Spleen (tissue), 7 donors: ENCODE data around the gene DHX34.

Source experiments
- POLR2A ChIP-seq, 3 donors: fragments of 450-650 bp; IDR thresholded peaks; one replicate each; pipeline ENCODE4 v1.5.1; 2017; ENCODE audit warnings: antibody characterized with exemption in 3 of 3, mild to moderate bottlenecking in 1 of 3
- POLR2AphosphoS5 ChIP-seq, 3 donors: sonication (generic); formaldehyde crosslinking; IDR thresholded peaks; one replicate each; pipeline ENCODE4 v1.5.1; 2017; ENCODE audit warnings: antibody characterized with exemption in 3 of 3
- TF ChIP-seq, protein P1 (sequence below), 11 experiments: fragments of 200-600 bp in 7 of 11; fragments of 450-650 bp in 4 of 11; sonication (generic) in 4 of 11; IDR thresholded peaks in 8 of 11; conservative IDR thresholded peaks in 3 of 11; 1 replicate in 7 of 11; 2 replicates in 4 of 11; pipeline versions ENCODE4 v1.4.0 to v1.8.0; 2016 to 2021; ENCODE audit warnings: antibody characterized with exemption in 11 of 11, inconsistent platforms in 4 of 11, mild to moderate bottlenecking in 1 of 11
- donor health status: DM: no; HTN: no; CAD: no; lungs with moderate emphysema.
- donor health status: DM: no; HTN: no; CAD: no.
- donor health status: DM: no; HTN: no; CAD: no.

DNA sequence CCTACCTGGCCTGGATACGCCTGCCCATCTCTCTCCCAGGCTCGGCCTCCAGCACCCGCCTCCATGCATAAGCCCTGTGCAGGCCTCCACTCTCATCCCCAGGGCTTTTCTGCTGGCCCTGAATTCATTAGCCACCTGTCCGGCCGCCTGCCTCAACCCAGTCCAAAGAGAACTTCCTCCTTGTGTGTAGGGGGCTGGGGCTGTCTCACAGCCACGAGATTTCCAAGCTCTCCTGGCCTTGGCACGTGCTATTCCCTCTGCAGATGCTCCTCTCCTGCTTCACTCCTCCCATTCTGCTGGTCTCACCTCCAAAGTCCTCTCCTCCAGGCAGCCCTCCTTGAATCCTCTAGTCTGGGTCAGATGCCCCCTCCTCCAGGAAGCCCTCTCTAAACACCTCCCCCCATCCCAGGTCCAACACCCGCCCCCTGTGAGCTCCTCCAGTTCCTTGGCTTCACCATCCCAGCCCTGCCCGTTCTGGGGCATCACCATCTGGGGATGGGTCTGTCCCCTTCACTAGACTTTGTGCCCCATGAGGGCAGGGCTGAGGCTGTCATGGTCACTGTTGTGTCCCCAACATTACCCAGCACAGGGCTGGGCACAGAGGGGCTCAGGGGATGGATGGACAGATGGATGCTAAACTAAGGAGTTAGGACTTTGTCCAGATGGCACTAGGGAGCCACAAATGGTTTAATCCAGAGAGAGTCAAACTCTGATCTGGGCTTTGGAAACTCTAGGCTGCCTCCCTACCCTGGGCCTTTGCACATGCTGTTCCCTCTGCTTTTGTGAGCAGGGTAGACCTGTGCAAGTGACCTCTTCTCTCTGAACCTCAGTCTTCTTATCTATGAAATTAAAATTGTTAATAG lies 55.5 kb downstream of the DHX34 start:
- TF ChIP-seq, protein P1, sequence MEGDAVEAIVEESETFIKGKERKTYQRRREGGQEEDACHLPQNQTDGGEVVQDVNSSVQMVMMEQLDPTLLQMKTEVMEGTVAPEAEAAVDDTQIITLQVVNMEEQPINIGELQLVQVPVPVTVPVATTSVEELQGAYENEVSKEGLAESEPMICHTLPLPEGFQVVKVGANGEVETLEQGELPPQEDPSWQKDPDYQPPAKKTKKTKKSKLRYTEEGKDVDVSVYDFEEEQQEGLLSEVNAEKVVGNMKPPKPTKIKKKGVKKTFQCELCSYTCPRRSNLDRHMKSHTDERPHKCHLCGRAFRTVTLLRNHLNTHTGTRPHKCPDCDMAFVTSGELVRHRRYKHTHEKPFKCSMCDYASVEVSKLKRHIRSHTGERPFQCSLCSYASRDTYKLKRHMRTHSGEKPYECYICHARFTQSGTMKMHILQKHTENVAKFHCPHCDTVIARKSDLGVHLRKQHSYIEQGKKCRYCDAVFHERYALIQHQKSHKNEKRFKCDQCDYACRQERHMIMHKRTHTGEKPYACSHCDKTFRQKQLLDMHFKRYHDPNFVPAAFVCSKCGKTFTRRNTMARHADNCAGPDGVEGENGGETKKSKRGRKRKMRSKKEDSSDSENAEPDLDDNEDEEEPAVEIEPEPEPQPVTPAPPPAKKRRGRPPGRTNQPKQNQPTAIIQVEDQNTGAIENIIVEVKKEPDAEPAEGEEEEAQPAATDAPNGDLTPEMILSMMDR (IDR thresholded peaks at IDR 0.05 in 8 of 11, conservative IDR thresholded peaks at IDR 0.05 in 3 of 11): no peak
- TF ChIP-seq POLR2AphosphoS5 (IDR thresholded peaks at IDR 0.05) (no peak), POLR2A (IDR thresholded peaks at IDR 0.05) (no peak)
